Epithelial cell of proximal tubule (primary cell): ENCODE measurements around the gene RTN1. TPM values are rescaled to one million over a fixed set of nuclear protein-coding genes. Genes with fewer than 3 reads are reported as not detected.

ENCODE experiments used
- DNase-seq: peaks from one replicate; pipeline ENCODE4 v3.0.0-alpha.2; 2011; ENCODE audit warnings: low read depth
- H3K4me3 ChIP-seq: 2 replicates; pipeline ENCODE4 v1.5.1; 2011; ENCODE audit warnings: low read depth, mild to moderate bottlenecking, low read length
- total RNA-seq: library from RNA; depleted of rRNA; stranded (reverse); fragments of >200 nt; gene quantifications from 2 replicates; pipeline ENCODE4 v1.2.3, GENCODE V29; 2015
- TF ChIP-seq, protein P1 (sequence below): conservative IDR thresholded peaks from 2 replicates; pipeline ENCODE4 v1.5.1; 2012; ENCODE audit warnings: low read depth, mild to moderate bottlenecking, low read length

Gene RTN1
- total RNA-seq, 1 donor from 2014 or later: 0.35 TPM

- TF ChIP-seq, protein P1, sequence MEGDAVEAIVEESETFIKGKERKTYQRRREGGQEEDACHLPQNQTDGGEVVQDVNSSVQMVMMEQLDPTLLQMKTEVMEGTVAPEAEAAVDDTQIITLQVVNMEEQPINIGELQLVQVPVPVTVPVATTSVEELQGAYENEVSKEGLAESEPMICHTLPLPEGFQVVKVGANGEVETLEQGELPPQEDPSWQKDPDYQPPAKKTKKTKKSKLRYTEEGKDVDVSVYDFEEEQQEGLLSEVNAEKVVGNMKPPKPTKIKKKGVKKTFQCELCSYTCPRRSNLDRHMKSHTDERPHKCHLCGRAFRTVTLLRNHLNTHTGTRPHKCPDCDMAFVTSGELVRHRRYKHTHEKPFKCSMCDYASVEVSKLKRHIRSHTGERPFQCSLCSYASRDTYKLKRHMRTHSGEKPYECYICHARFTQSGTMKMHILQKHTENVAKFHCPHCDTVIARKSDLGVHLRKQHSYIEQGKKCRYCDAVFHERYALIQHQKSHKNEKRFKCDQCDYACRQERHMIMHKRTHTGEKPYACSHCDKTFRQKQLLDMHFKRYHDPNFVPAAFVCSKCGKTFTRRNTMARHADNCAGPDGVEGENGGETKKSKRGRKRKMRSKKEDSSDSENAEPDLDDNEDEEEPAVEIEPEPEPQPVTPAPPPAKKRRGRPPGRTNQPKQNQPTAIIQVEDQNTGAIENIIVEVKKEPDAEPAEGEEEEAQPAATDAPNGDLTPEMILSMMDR: no peak
- H3K4me3 ChIP-seq: no peak overlapping the region
- DNase-seq: no peak
Observed at GRCh38 chr14:59698793-59699192, 171.8 kb downstream of the RTN1 start.

- TF ChIP-seq, protein P1: no peak
- DNase-seq: no peak
- H3K4me3 ChIP-seq: no peak overlapping the region
Observed at GRCh38 chr14:59695198-59695597, 175.4 kb downstream of the RTN1 start.

DNA sequence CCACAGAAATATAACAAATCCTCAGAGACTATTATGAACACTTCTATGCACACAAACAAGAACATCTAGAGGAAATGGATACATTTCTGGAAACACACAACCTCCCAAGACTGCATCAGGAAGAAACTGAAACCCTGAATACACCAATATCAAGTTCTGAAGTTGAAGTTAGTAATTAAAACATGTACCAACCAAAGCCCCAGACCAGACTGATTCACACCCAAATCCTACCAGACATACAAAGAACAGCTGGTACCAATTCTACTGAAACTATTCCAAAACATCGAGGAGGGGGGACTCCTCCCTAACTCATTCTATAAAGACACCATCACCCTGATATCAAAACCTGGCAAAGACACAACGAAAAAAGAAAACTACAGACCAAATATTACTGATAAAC lies 179.3 kb downstream of the RTN1 start:
- no peak overlapping the region for H3K4me3 ChIP-seq
- no peak for DNase-seq
- TF ChIP-seq, protein P1: no peak

DNA sequence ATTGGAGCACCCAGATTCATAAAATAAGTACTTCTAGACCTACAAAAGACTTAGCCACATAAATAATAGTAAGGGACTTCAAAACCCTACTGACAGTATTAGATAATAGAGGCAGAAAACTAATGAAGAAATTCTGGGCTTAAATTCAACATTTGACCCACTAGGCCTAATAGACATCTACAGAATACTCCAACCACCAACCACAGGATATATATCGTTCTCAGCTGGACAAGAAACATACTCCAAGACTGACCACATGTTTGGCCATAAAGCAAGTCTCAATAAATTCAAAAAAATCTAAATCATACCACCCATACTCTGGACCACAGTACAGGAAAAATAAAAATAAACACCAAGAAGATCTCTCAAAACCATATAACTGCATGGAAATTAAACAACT lies 180.2 kb downstream of the RTN1 start:
- DNase-seq: no peak
- no peak overlapping the region for H3K4me3 ChIP-seq
- TF ChIP-seq, protein P1: no peak

DNA sequence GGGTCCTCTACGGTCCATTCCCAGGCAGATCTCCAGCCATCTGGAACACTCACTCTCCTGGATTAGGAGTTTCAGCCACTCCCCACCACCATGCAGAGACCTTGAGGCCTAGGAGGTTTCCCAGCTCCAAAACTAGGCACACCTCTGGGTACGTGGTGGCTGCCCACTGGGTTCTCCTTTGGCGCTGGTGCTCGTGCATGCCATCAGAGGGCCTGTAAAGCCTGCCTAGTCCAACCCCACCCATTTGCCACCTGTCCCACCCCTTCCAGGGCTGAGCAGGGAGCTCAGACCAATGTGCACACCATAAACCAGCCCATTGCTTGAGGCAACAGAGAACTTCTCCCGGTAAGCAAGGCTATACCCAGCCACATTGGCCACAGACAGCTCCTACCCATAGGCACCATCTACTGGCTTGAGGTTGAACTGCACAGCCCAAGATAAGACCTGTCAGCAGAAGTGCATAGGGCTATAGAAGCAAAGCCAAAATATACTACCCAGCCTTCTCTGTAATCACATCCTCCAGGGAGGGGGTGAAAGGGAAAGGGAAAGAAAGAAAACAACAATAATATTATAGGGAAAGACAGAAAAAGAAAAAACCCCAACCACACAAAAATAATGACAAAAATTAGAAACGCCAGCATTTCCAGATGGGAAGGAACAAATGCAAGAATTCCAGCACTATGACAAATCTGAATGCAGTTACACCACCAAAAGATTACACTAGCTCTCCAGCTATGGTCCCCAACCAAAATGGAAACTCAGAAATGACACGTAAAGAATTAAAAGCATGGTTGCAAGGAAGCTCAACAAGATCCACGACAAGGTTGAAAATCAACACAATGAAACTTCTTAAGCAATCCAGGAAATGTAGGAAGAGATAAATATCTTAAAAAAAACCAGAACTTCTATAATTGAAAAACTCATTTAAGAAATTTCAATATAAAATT lies 182.1 kb downstream of the RTN1 start:
- no peak overlapping the region for H3K4me3 ChIP-seq
- no peak for DNase-seq
- TF ChIP-seq, protein P1: peak; percentile 72

DNA sequence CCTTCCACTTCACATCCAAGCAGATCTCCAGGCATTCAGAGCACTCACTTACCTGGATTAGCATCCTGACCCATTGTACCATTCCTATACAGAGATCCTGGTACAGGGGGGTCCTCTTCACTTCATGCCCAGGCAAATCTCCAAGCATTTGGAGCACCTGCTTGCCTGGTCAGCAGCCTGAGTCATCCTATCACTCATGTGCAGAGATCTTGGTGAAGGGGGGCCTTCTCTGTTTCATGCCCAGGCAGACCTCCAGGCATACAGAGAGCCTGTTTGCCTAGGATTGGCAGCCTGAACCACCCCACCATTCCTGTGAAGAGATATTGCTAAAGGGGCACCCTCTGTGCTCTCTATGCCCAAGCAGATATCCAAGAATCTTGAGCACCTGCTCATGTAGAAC lies 182.9 kb downstream of the RTN1 start:
- no peak overlapping the region for H3K4me3 ChIP-seq
- TF ChIP-seq, protein P1: no peak
- no peak for DNase-seq

DNA sequence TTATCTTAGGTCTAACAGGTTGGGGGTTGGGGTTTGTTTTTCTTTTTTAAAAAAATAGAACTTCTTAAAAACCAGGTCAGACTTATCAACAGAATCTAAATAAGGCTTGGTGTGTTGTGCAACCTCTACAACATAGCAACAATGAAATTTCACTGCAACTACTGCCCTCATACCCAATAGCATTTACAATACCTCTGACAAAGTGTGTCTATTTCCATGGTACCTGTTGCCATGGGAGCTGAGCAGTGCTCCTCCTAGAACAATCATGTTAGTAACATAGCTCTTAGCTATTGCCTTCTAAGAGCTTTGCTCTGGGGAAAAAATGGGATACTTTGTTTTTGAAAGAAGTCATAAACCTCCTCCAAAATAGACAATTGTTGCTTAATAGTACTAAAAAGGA lies 190.7 kb downstream of the RTN1 start:
- DNase-seq: no peak
- no peak overlapping the region for H3K4me3 ChIP-seq
- TF ChIP-seq, protein P1: no peak
